Measurements from ENCODE around the gene STUB1. TPM values are rescaled to one million over a fixed set of nuclear protein-coding genes. Genes with fewer than 3 reads are reported as not detected.

STUB1 gene
- total RNA-seq: 100 to 1,000 TPM in 3 of 5 donors, 10 to 100 TPM in 2; 67.3 to 119 (median 114) TPM
- total RNA-seq (2013): 74.9 TPM
- total RNA-seq: 26.7 to 97.8 (median 57.0) reads per million in 29 experiments

- Mint-ChIP-seq H3K4me1 (peaks cover 12 to 45% (median 42%) of the 10 kb centered on the region in 3 donors), H3K9me3 (no peaks in the 10 kb centered on the region), H3K27me3 (peaks cover 0 to 4% of the 10 kb centered on the region in 2 donors), H3K27ac (peak within 1 kb of the TSS; percentile 79 to 90), H3K36me3 (peaks cover 4% of the 10 kb centered on the region), H3K4me3 (peak within 1 kb of the TSS; percentile 77 to 82 (median 81))
- H3K4me1 ChIP-seq (ENCODE audit: control insufficient read depth in 1 of 2, extremely low read depth in 1 of 2, insufficient read depth in 2 of 2, low read length in 2 of 2): peaks cover 2 to 75% of the 10 kb centered on the region in 2 experiments
- H3K27ac ChIP-seq (ENCODE audit: low read length): peak within 1 kb of the TSS; percentile 69
- WGBS (ENCODE audit: insufficient coverage): 0% methylated on average over 78 of the region's 91 CpGs
- CTCF ChIA-PET: interaction anchor here in 1 of 2 donors (0.6 kb wide), 1 partner anchor 700 kb away, joined by 5 read pairs; no protein-coding TSS in a partner anchor
- peaks cover 0 to 19% of the 10 kb centered on the region in 2 experiments for H3K27me3 ChIP-seq (replicated peaks in 1 of 2; ENCODE audit: control insufficient read depth in 2 of 2, extremely low read depth in 1 of 2, insufficient read depth in 2 of 2, low read length in 1 of 2)
- peak within 1 kb of the TSS; percentile 58 to 80 for H3K4me3 ChIP-seq (ENCODE audit: control insufficient read depth in 1 of 2, extremely low read depth in 1 of 2, low read length in 1 of 2)
- peaks cover 5 to 20% of the 10 kb centered on the region in 2 donors for H3K36me3 ChIP-seq (ENCODE audit: control insufficient read depth in 2 of 2, extremely low read depth in 1 of 2, insufficient read depth in 1 of 2, low read length in 1 of 2)
- no peaks in the 10 kb centered on the region for H3K9me3 ChIP-seq
- ATAC-seq (replicated peaks in 1 of 4): peak; percentile 57 to 69 (median 60)
- DNase-seq: peak; percentile 55 to 93 (median 76)
- POLR2A ChIA-PET: interaction anchor here in 1 of 2 donors (0.5 kb wide), 1 partner anchor 11 kb away, joined by 5 read pairs; no protein-coding TSS in a partner anchor
These were observed at the start of gene STUB1 for GRCh38 chr16:679814-680624. Gene STUB1, plus strand, starts transcription at chr16:680410. Its CDS starts 116 bp downstream, at chr16:680526.

- 8% methylated on average over 20 of the region's 23 CpGs for WGBS (ENCODE audit: insufficient coverage)
These were observed 49.3 kb upstream of the STUB1 start, which contains the start of gene WFIKKN1 for GRCh38 chr16:630815-631405. Gene WFIKKN1, plus strand, starts transcription at chr16:630985. Its CDS starts 269 bp downstream, at chr16:631254.

GRCh38 chr16:631808-632358 lies 48.3 kb upstream of the STUB1 start:
- ATAC-seq (replicated peaks in 1 of 4) (no peak), DNase-seq (no peak)
- H3K27me3 Mint-ChIP-seq: peaks cover 0 to 3% of the 10 kb centered on the region in 2 donors
- POLR2A ChIA-PET: no interaction called here
- H3K27me3 ChIP-seq (replicated peaks in 1 of 2; ENCODE audit: control insufficient read depth in 2 of 2, extremely low read depth in 1 of 2, insufficient read depth in 2 of 2, low read length in 1 of 2): no peaks in the 10 kb centered on the region
- H3K4me1 ChIP-seq (ENCODE audit: control insufficient read depth in 1 of 2, extremely low read depth in 1 of 2, insufficient read depth in 2 of 2, low read length in 2 of 2): peaks cover 5 to 26% of the 10 kb centered on the region in 2 experiments
- 72% methylated on average over 5 of the region's 9 CpGs for WGBS (ENCODE audit: insufficient coverage)
- no peak overlapping the region for H3K4me3 Mint-ChIP-seq
- H3K36me3 Mint-ChIP-seq: no peaks in the 10 kb centered on the region
- H3K9me3 Mint-ChIP-seq: no peaks in the 10 kb centered on the region
- H3K27ac Mint-ChIP-seq: no peak overlapping the region
- CTCF ChIA-PET: no interaction called here
- H3K36me3 ChIP-seq (ENCODE audit: control insufficient read depth in 2 of 2, extremely low read depth in 1 of 2, insufficient read depth in 1 of 2, low read length in 1 of 2): peaks cover 9% of the 10 kb centered on the region in 2 donors
- H3K27ac ChIP-seq (ENCODE audit: low read length): no peak overlapping the region
- peaks cover 6 to 8% (median 7%) of the 10 kb centered on the region in 3 donors for H3K4me1 Mint-ChIP-seq
- H3K4me3 ChIP-seq (ENCODE audit: control insufficient read depth in 1 of 2, extremely low read depth in 1 of 2, low read length in 1 of 2): no peak overlapping the region
- no peaks in the 10 kb centered on the region for H3K9me3 ChIP-seq

More at GRCh38 chr16:630815-631405, 49.3 kb upstream of the STUB1 start, which contains the start of gene WFIKKN1:
- Histone ChIP-seq H3K4me1 (ENCODE audit: control insufficient read depth in 1 of 2, extremely low read depth in 1 of 2, insufficient read depth in 2 of 2, low read length in 2 of 2) (peaks cover 5 to 20% of the 10 kb centered on the region in 2 experiments), H3K27ac (ENCODE audit: low read length) (no peak within 1 kb of the TSS), H3K27me3 (replicated peaks in 1 of 2; ENCODE audit: control insufficient read depth in 2 of 2, extremely low read depth in 1 of 2, insufficient read depth in 2 of 2, low read length in 1 of 2) (no peaks in the 10 kb centered on the region), H3K4me3 (ENCODE audit: control insufficient read depth in 1 of 2, extremely low read depth in 1 of 2, low read length in 1 of 2) (no peak within 1 kb of the TSS), H3K9me3 (no peaks in the 10 kb centered on the region), H3K36me3 (ENCODE audit: control insufficient read depth in 2 of 2, extremely low read depth in 1 of 2, insufficient read depth in 1 of 2, low read length in 1 of 2) (peaks cover 13 to 14% of the 10 kb centered on the region in 2 donors)
- CTCF ChIA-PET: no interaction called here
- POLR2A ChIA-PET: no interaction called here
- no peak within 1 kb of the TSS for H3K27ac Mint-ChIP-seq
- no peak for ATAC-seq (replicated peaks in 1 of 4)
- no peaks in the 10 kb centered on the region for H3K36me3 Mint-ChIP-seq
- no peaks in the 10 kb centered on the region for H3K27me3 Mint-ChIP-seq
- H3K9me3 Mint-ChIP-seq: no peaks in the 10 kb centered on the region
- no peak within 1 kb of the TSS for H3K4me3 Mint-ChIP-seq
- DNase-seq: no peak
- H3K4me1 Mint-ChIP-seq: peaks cover 0 to 4% (median 3%) of the 10 kb centered on the region in 3 donors

GRCh38 chr16:632486-633335 lies 47.5 kb upstream of the STUB1 start:
- no peaks in the 10 kb centered on the region for H3K9me3 ChIP-seq
- CTCF ChIA-PET: no interaction called here
- peaks cover 0 to 3% of the 10 kb centered on the region in 2 donors for H3K27me3 Mint-ChIP-seq
- no peaks in the 10 kb centered on the region for H3K9me3 Mint-ChIP-seq
- peaks cover 5 to 9% of the 10 kb centered on the region in 2 donors for H3K36me3 ChIP-seq (ENCODE audit: control insufficient read depth in 2 of 2, extremely low read depth in 1 of 2, insufficient read depth in 1 of 2, low read length in 1 of 2)
- peaks cover 7 to 8% (median 8%) of the 10 kb centered on the region in 3 donors for H3K4me1 Mint-ChIP-seq
- H3K27ac ChIP-seq (ENCODE audit: low read length): no peak overlapping the region
- H3K4me3 Mint-ChIP-seq: no peak overlapping the region
- H3K27me3 ChIP-seq (replicated peaks in 1 of 2; ENCODE audit: control insufficient read depth in 2 of 2, extremely low read depth in 1 of 2, insufficient read depth in 2 of 2, low read length in 1 of 2): no peaks in the 10 kb centered on the region
- WGBS (ENCODE audit: insufficient coverage): 96% methylated on average over 65 of the region's 67 CpGs
- ATAC-seq (replicated peaks in 1 of 4) (no peak), DNase-seq (no peak)
- no peak overlapping the region for H3K4me3 ChIP-seq (ENCODE audit: control insufficient read depth in 1 of 2, extremely low read depth in 1 of 2, low read length in 1 of 2)
- no peak overlapping the region for H3K27ac Mint-ChIP-seq
- no peaks in the 10 kb centered on the region for H3K36me3 Mint-ChIP-seq
- POLR2A ChIA-PET: no interaction called here
- H3K4me1 ChIP-seq (ENCODE audit: control insufficient read depth in 1 of 2, extremely low read depth in 1 of 2, insufficient read depth in 2 of 2, low read length in 2 of 2): peaks cover 9 to 32% of the 10 kb centered on the region in 2 experiments

GRCh38 chr16:633336-634050 lies 46.7 kb upstream of the STUB1 start:
- Mint-ChIP-seq H3K27me3 (peaks cover 0 to 3% of the 10 kb centered on the region in 2 donors), H3K4me1 (peaks cover 7 to 8% (median 8%) of the 10 kb centered on the region in 3 donors), H3K9me3 (no peaks in the 10 kb centered on the region), H3K36me3 (no peaks in the 10 kb centered on the region), H3K4me3 (no peak overlapping the region), H3K27ac (no peak overlapping the region)
- no peak for ATAC-seq (replicated peaks in 1 of 4)
- ChIA-PET CTCF (no interaction called here), POLR2A (no interaction called here)
- no peaks in the 10 kb centered on the region for H3K27me3 ChIP-seq (replicated peaks in 1 of 2; ENCODE audit: control insufficient read depth in 2 of 2, extremely low read depth in 1 of 2, insufficient read depth in 2 of 2, low read length in 1 of 2)
- no peaks in the 10 kb centered on the region for H3K9me3 ChIP-seq
- no peak for DNase-seq
- H3K36me3 ChIP-seq (ENCODE audit: control insufficient read depth in 2 of 2, extremely low read depth in 1 of 2, insufficient read depth in 1 of 2, low read length in 1 of 2): peaks cover 5 to 9% of the 10 kb centered on the region in 2 donors
- no peak overlapping the region for H3K4me3 ChIP-seq (ENCODE audit: control insufficient read depth in 1 of 2, extremely low read depth in 1 of 2, low read length in 1 of 2)
- H3K27ac ChIP-seq (ENCODE audit: low read length): no peak overlapping the region
- peaks cover 9 to 34% of the 10 kb centered on the region in 2 experiments for H3K4me1 ChIP-seq (ENCODE audit: control insufficient read depth in 1 of 2, extremely low read depth in 1 of 2, insufficient read depth in 2 of 2, low read length in 2 of 2)
- 98% methylated on average over 74 of the region's 74 CpGs for WGBS (ENCODE audit: insufficient coverage)
